ENCODE results near the gene TCF25.
"Not testable (repeated sequence)": the region's sequence is repeated elsewhere in the genome, so short reads cannot be mapped to it uniquely, and the experiment has no call there.

Gene TCF25

DNA sequence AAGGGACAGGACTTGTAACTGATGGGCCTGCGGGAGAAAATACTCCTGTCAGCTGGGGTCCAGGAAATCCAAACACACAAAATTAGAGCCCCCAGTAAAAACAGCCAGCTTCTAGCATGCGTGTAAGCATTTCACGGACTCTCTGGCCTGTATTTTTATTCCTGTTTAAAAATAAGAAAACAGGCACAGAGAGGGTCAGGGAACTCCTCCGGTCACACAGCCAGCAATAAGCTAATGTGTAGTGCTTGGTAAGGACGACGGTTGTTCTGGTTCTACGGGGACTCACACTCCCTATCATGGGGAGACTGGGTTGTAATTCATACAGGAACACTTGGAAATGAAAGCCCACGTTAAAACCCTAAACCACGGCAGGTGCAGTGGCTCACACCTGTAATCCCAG lies 1.5 kb upstream of the TCF25 start:
- H3K27ac ChIP-seq (ENCODE audit: low read depth, low read length): no peak overlapping the region
- no peak overlapping the region for H3K9ac ChIP-seq (ENCODE audit: low read length)
- no peaks in the 10 kb centered on the region for H3K27me3 ChIP-seq (ENCODE audit: control insufficient read depth, insufficient read depth, low read length)
- peaks cover 7% of the 10 kb centered on the region for H3K4me1 ChIP-seq (ENCODE audit: control insufficient read depth, insufficient read depth, low read length)
- H3K36me3 ChIP-seq (ENCODE audit: control insufficient read depth, insufficient read depth, low read length): peaks cover 8% of the 10 kb centered on the region
- H3K4me3 ChIP-seq (ENCODE audit: low read length): no peak overlapping the region

DNA sequence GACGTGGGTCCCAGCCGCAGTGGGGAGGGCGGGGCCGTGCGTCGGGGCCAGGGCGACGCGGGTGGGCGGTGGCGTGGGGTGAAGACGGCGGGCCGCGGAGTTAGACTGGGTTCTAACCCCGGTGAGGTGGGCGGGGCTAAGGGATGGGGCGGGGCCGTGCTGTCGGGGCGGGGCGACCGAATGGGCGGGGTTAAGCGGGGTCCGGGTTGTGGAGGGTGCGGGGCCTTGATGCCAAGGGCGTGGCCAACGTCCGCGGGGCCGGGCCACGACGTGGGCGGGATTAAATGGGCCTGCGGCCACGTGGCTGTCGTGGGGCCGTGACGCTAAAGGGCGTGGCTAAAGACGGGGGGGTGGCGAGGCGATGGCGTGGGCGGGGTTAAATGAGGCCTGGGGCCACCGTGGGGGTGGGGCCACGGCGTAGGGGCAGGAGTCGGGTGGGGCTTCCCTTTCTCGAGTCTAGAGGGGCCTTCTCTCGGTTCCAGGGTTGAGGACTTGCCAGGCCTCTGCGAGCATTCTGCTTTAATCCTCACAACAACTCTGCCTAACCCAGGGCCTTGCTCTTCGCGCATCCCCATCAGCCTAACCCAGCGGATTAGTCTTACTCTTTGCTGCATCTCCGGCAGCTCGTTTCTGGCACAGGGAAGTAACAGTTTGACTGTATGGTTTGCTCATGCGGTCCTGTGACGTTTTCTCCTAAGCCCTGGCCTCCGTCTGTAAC lies 739 bp downstream of the TCF25 start:
- peak overlapping the region; percentile 100 for H3K27ac ChIP-seq (ENCODE audit: low read depth, low read length)
- H3K36me3 ChIP-seq (ENCODE audit: control insufficient read depth, insufficient read depth, low read length): peaks cover 13% of the 10 kb centered on the region
- peaks cover 7% of the 10 kb centered on the region for H3K4me1 ChIP-seq (ENCODE audit: control insufficient read depth, insufficient read depth, low read length)
- peak overlapping the region; percentile 85 for H3K4me3 ChIP-seq (ENCODE audit: low read length)
- H3K27me3 ChIP-seq (ENCODE audit: control insufficient read depth, insufficient read depth, low read length): no peaks in the 10 kb centered on the region
- H3K9ac ChIP-seq (ENCODE audit: low read length): no peak overlapping the region

DNA sequence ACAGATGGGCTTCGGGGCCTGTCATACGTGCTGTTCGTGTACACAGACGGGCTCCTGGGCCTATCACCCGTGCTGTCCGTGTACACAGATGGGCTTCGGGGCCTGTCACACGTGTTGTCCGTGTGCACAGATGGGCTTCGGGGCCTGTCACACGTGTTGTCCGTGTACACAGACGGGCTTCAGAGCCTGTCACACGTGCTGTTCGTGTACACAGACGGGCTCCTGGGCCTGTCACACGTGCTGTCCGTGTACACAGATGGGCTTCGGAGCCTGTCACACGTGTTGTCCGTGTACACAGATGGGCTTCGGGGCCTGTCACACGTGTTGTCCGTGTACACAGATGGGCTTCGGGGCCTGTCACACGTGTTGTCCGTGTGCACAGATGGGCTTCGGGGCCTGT lies 5.7 kb downstream of the TCF25 start:
- H3K4me1 ChIP-seq (ENCODE audit: control insufficient read depth, insufficient read depth, low read length); H3K27ac ChIP-seq (ENCODE audit: low read depth, low read length); H3K9ac ChIP-seq (ENCODE audit: low read length); H3K4me3 ChIP-seq (ENCODE audit: low read length); H3K27me3 ChIP-seq (ENCODE audit: control insufficient read depth, insufficient read depth, low read length): not testable (repeated sequence)
- peaks cover 33% of the 10 kb centered on the region for H3K36me3 ChIP-seq (ENCODE audit: control insufficient read depth, insufficient read depth, low read length)

DNA sequence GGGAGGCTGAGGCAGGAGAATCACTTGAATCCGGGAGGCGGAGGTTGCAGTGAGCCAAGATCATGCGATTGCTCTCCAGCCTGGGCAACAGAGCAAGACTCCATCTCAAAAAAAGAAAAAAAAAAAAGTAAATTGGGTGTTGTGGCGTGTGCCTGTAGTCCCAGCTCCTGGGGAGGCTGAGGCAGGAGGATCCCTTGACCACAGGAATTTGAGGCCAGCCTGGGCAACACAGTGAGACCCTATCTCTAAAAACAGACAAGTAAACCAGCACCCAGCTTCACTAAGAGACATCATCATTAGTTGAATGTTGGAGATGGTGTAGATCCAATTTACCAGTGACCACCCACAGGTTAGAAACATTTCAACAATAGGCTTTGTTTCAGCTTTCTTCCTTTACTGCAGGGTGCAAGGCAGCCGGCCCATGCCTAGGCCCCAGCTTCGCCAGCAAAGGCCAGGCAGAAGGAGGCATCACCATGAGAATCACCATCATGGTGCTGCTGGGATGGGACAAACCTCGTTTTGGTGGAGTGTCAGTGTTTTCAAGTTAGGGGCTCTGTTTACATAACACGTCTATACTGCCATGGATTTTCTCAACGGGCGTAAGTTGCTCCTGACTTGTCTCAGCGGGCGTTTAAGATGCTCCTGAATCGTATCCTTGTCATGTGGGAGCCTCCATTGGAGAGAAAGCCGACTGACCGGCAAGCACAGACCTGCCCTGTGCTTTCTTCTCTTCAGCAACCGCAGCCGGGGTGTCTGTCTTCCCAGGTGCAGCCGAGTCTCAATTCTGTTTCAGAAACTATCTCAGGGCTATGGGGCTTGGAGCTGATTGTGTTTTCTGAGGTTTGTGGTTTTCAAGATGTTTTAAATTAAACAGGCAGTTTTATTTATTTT lies 7.3 kb downstream of the TCF25 start:
- H3K4me3 ChIP-seq (ENCODE audit: low read length): no peak overlapping the region
- peaks cover 42% of the 10 kb centered on the region for H3K36me3 ChIP-seq (ENCODE audit: control insufficient read depth, insufficient read depth, low read length)
- no peak overlapping the region for H3K27ac ChIP-seq (ENCODE audit: low read depth, low read length)
- no peaks in the 10 kb centered on the region for H3K4me1 ChIP-seq (ENCODE audit: control insufficient read depth, insufficient read depth, low read length)
- no peaks in the 10 kb centered on the region for H3K27me3 ChIP-seq (ENCODE audit: control insufficient read depth, insufficient read depth, low read length)
- H3K9ac ChIP-seq (ENCODE audit: low read length): no peak overlapping the region

DNA sequence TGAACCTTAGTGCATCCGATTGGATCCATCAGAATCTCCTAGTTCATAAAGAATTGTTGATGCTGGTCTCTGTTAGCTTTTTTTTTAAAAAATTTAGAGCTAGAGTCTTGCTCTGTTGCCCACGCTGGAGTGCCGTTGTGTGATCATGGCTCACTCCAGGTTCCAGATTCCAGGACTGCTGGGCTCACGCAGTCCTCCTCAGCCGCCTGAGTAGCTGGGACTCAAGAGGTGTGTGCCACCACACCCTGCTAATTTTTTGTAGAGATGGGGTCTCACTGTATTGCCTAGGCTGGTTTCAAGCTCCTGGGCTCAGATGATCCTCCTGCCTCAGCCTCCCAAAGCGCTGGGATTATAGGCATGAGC lies 8.0 kb downstream of the TCF25 start:
- Histone ChIP-seq H3K4me1 (ENCODE audit: control insufficient read depth, insufficient read depth, low read length) (no peaks in the 10 kb centered on the region), H3K36me3 (ENCODE audit: control insufficient read depth, insufficient read depth, low read length) (peaks cover 39% of the 10 kb centered on the region), H3K9ac (ENCODE audit: low read length) (no peak overlapping the region), H3K27ac (ENCODE audit: low read depth, low read length) (no peak overlapping the region), H3K4me3 (ENCODE audit: low read length) (no peak overlapping the region), H3K27me3 (ENCODE audit: control insufficient read depth, insufficient read depth, low read length) (no peaks in the 10 kb centered on the region)

DNA sequence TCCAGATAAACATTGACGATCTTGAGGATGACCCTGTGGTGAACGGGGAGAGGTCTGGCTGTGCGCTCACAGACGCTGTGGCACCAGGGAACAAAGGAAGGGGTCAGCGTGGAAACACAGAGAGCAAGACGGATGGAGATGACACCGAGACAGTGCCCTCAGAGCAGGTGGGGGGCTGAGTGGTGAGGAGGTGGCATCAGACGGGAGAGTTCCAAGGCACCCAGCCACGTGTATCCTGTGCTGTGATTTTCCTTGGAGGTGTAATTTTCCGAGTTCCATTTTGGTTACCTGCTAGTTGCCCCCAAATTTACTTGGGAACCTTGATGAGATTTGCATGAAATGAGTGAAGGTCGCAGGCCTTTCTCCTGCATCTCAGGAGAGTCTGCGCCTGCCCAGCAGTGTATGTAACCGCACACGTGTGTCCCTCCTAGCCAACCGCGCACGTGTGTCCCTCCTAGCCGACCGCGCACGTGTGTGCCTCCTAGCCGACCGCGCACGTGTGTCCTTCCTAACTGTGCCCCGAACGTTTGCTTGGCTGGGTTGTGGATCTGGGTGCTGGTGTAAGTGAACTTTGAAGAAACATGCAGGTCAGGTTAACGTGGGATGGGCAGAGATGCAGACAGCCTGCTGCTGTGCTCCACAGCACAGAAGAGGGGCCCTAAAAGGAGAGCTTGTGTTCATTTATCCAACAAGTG lies 10.1 kb downstream of the TCF25 start:
- Histone ChIP-seq H3K4me1 (ENCODE audit: control insufficient read depth, insufficient read depth, low read length) (no peaks in the 10 kb centered on the region), H3K9ac (ENCODE audit: low read length) (no peak overlapping the region), H3K36me3 (ENCODE audit: control insufficient read depth, insufficient read depth, low read length) (peaks cover 49% of the 10 kb centered on the region), H3K27ac (ENCODE audit: low read depth, low read length) (no peak overlapping the region), H3K27me3 (ENCODE audit: control insufficient read depth, insufficient read depth, low read length) (no peaks in the 10 kb centered on the region), H3K4me3 (ENCODE audit: low read length) (no peak overlapping the region)

DNA sequence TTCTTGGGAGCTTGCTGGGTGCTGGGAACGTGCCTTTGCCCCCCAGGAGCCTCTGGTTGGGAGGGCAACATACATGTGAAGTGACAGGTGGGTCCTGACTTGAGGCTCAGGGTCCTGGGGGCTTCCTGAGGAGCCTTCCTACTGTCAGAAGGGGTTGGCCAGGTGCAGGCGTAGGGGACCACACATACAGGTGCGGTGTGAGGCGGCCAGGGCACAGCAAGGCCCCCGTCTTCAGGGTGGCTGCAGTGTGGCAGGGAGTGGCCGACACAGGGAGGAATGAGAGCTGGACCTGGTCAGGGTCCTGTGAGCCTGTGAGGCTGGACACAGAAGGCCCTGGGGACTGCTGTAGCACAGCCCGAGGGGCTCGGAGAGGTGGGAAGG lies 10.6 kb downstream of the TCF25 start:
- H3K36me3 ChIP-seq (ENCODE audit: control insufficient read depth, insufficient read depth, low read length): peaks cover 46% of the 10 kb centered on the region
- H3K27me3 ChIP-seq (ENCODE audit: control insufficient read depth, insufficient read depth, low read length): no peaks in the 10 kb centered on the region
- H3K4me3 ChIP-seq (ENCODE audit: low read length): no peak overlapping the region
- no peaks in the 10 kb centered on the region for H3K4me1 ChIP-seq (ENCODE audit: control insufficient read depth, insufficient read depth, low read length)
- no peak overlapping the region for H3K9ac ChIP-seq (ENCODE audit: low read length)
- no peak overlapping the region for H3K27ac ChIP-seq (ENCODE audit: low read depth, low read length)

DNA sequence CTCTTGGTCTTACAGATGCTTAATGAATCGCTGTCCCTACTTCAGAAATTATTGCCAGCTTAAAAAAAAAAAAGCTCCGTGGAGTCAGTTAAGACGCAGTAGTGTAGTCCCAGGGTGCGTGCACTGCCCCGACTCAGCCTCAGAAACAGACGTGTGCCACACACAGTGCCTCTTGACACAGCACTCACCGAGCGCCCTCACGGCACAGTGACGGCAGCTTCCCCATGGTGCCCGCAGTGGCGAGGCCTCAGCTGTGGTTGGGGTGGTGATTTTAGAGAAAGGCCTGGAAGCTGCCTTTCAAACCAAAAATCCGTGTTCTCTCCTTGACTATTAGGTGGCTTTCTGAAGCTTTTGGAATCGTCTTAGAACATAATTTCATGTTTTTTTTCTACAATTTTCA lies 13.9 kb downstream of the TCF25 start:
- Histone ChIP-seq H3K9ac (ENCODE audit: low read length) (no peak overlapping the region), H3K4me1 (ENCODE audit: control insufficient read depth, insufficient read depth, low read length) (no peaks in the 10 kb centered on the region), H3K27me3 (ENCODE audit: control insufficient read depth, insufficient read depth, low read length) (no peaks in the 10 kb centered on the region), H3K4me3 (ENCODE audit: low read length) (no peak overlapping the region), H3K36me3 (ENCODE audit: control insufficient read depth, insufficient read depth, low read length) (peaks cover 52% of the 10 kb centered on the region), H3K27ac (ENCODE audit: low read depth, low read length) (no peak overlapping the region)

DNA sequence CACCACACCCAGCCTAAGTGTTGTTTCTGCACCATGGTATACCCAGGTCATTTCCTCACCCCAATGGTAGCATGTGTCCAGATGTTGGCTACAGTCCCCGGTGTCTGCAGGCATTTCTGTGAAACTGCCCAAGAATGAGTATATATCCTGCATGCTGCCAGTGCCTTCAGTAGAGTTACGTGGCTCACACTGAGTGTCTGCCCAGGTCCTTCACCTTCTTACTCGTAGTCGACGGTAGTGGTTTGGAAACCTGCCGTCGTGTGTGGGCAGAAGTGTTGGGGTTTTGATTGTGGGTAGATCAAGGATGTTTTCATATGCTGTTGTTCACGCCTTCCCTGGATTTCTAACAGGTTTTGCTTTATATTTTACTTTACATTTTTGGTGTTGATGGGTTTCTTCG lies 16.8 kb downstream of the TCF25 start:
- no peaks in the 10 kb centered on the region for H3K27me3 ChIP-seq (ENCODE audit: control insufficient read depth, insufficient read depth, low read length)

DNA sequence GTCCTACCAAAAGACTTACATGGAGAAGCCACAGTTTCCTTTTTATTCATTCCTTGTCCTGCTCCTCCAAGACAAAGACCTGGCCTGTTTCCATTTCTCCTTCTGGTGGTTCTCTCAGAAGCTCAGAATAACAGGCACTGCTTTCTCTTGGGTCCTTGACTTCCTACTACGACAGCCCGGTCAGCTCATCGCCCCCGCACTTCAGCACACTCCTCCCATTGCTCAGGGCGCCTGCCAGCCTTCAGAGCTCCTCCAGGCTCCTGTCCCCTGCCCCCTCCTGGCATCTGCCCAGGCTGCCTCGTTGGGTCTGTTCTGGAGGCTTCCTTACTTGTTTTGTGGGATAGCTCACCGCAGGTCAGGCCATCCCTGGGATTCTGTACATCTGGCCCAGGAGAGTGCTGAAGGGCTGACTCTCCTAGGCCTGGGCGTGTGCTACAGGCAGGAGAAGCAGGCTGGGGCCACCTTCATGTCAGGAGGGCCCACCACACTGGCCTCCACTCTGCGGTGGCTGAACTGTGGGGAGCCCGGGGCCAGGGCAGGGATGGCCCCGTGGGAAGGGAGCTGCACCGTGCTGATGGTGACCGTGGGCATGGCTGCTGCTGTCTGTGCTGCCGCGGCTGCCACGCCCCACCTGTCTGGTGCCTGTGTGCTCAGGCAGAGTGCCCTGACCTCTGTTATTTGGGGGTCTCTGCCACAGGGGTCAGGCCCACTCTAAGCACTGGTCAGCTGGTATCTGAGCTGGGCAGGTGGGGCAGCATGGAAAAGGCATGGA lies 17.7 kb downstream of the TCF25 start:
- H3K27me3 ChIP-seq (ENCODE audit: control insufficient read depth, insufficient read depth, low read length): no peaks in the 10 kb centered on the region
- H3K9ac ChIP-seq (ENCODE audit: low read length): no peak overlapping the region
- H3K4me3 ChIP-seq (ENCODE audit: low read length): no peak overlapping the region
- peaks cover 48% of the 10 kb centered on the region for H3K36me3 ChIP-seq (ENCODE audit: control insufficient read depth, insufficient read depth, low read length)
- H3K27ac ChIP-seq (ENCODE audit: low read depth, low read length): no peak overlapping the region
- H3K4me1 ChIP-seq (ENCODE audit: control insufficient read depth, insufficient read depth, low read length): no peaks in the 10 kb centered on the region

More for the DNA sequence above, 16.8 kb downstream of the TCF25 start:
- Histone ChIP-seq H3K4me1 (ENCODE audit: control insufficient read depth, insufficient read depth, low read length) (no peaks in the 10 kb centered on the region), H3K27ac (ENCODE audit: low read depth, low read length) (no peak overlapping the region), H3K36me3 (ENCODE audit: control insufficient read depth, insufficient read depth, low read length) (peaks cover 45% of the 10 kb centered on the region), H3K9ac (ENCODE audit: low read length) (no peak overlapping the region), H3K4me3 (ENCODE audit: low read length) (no peak overlapping the region)

DNA sequence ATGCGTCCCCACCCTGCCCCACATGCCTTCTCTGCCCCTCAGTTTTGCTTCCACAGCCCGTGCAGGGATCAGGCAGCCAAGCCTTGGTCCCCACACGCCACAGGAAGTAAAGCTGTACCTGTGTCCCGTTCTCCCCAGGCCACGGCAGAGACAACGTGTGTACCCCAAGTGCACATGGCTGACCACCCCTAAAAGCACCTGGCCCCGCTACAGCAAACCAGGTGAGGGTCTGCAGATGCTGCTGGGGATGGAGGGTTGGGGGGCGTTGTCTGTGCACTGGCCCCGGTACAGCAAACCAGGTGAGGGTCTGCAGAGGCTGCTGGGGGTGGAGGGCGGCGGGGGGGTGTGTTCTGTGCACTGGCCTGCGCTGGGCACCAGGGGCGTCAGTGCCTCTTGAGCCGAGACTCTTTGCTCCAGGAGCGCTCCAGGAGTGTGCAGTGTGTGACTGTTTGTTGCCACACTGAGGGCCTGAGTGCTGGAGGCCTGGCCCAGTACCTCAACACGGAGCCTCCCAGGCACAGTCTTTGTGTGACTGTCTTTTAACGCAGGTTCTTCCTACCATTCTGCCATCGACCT lies 18.8 kb downstream of the TCF25 start:
- no peaks in the 10 kb centered on the region for H3K27me3 ChIP-seq (ENCODE audit: control insufficient read depth, insufficient read depth, low read length)
- no peaks in the 10 kb centered on the region for H3K4me1 ChIP-seq (ENCODE audit: control insufficient read depth, insufficient read depth, low read length)
- no peak overlapping the region for H3K9ac ChIP-seq (ENCODE audit: low read length)
- H3K36me3 ChIP-seq (ENCODE audit: control insufficient read depth, insufficient read depth, low read length): peaks cover 50% of the 10 kb centered on the region
- H3K27ac ChIP-seq (ENCODE audit: low read depth, low read length): no peak overlapping the region
- H3K4me3 ChIP-seq (ENCODE audit: low read length): no peak overlapping the region

DNA sequence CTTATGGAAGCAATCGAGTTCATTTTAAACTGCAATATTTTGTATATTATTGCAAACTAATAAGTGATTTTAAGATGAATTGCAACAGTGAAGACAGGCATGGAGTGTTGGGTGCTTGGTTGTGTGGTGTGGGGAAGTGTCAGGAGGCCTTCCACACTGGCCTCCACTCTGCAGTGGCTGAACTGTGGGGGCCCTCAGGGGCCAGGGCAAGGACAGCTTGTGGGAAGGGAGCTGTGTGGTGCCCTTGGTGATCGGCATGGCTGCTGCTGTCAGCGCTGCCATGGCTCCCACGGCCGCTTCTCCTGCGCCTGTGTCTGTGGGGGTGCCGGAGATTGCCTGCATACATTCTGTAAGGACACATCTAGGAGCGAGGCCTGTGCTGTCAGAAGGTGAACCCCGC lies 19.2 kb downstream of the TCF25 start:
- Histone ChIP-seq H3K4me1 (ENCODE audit: control insufficient read depth, insufficient read depth, low read length) (no peaks in the 10 kb centered on the region), H3K27ac (ENCODE audit: low read depth, low read length) (no peak overlapping the region), H3K9ac (ENCODE audit: low read length) (no peak overlapping the region), H3K27me3 (ENCODE audit: control insufficient read depth, insufficient read depth, low read length) (no peaks in the 10 kb centered on the region), H3K36me3 (ENCODE audit: control insufficient read depth, insufficient read depth, low read length) (peaks cover 47% of the 10 kb centered on the region), H3K4me3 (ENCODE audit: low read length) (no peak overlapping the region)
